ENCODE results near the gene HIPK3. TPM values are rescaled to one million over a fixed set of nuclear protein-coding genes. Genes with fewer than 3 reads are reported as not detected.

HIPK3 gene
- polyA plus RNA-seq, 1 donor (not counting 4 experiments of a cell fraction or from before 2014, with no cell fraction given) = 37.3 TPM

DNA sequence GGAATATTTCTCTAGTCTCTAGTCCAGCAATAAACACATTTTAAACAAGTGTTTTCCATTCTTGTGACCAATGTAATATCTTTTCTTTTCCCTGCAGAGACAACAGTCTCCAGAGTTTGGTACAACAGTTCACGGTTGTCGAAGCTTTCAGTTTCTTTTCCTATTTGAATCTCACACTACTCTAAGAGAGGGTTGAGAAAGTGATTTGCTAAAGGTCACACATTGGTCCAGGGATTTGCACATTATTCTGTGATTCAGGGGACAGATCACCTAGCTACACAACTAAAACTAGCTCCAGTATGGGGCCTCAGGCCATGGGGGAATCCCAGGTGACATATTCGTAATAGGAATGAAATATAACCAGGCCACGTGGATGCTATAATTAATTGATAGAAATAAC lies 132.5 kb downstream of the HIPK3 start:
- H3K9me3 ChIP-seq (ENCODE audit: control insufficient read depth, low read depth, low read length) = no peaks in the 10 kb centered on the region
- no peaks in the 10 kb centered on the region for H3K9me1 ChIP-seq (ENCODE audit: control insufficient read depth, extremely low read depth, insufficient read depth, low read length)
- FAIRE-seq = no peak
- no peaks in the 10 kb centered on the region for H3K36me3 ChIP-seq (ENCODE audit: control insufficient read depth in 2 of 2, extremely low read depth in 1 of 2, insufficient read depth in 2 of 2, low read length in 2 of 2)
- no peak overlapping the region for H3K9ac ChIP-seq (ENCODE audit: control insufficient read depth, extremely low read depth, insufficient read depth, low read length)
- dilution Hi-C loops (cut with MboI; ENCODE audit: extremely low pct_ligation_motif_present, low sequenced_read_pairs) = no loop called here
- peaks cover 1% of the 10 kb centered on the region for H3K79me2 ChIP-seq (ENCODE audit: control insufficient read depth, insufficient read depth, low read length)
- no peaks in the 10 kb centered on the region for H4K20me1 ChIP-seq (ENCODE audit: control insufficient read depth, extremely low read depth, insufficient read depth, low read length)
- H2AFZ ChIP-seq (ENCODE audit: control insufficient read depth, low read length) = no peak overlapping the region
- no peaks in the 10 kb centered on the region for H3K27me3 ChIP-seq (ENCODE audit: control insufficient read depth, extremely low read depth, insufficient read depth, low read length)
- TF ChIP-seq, protein P1, sequence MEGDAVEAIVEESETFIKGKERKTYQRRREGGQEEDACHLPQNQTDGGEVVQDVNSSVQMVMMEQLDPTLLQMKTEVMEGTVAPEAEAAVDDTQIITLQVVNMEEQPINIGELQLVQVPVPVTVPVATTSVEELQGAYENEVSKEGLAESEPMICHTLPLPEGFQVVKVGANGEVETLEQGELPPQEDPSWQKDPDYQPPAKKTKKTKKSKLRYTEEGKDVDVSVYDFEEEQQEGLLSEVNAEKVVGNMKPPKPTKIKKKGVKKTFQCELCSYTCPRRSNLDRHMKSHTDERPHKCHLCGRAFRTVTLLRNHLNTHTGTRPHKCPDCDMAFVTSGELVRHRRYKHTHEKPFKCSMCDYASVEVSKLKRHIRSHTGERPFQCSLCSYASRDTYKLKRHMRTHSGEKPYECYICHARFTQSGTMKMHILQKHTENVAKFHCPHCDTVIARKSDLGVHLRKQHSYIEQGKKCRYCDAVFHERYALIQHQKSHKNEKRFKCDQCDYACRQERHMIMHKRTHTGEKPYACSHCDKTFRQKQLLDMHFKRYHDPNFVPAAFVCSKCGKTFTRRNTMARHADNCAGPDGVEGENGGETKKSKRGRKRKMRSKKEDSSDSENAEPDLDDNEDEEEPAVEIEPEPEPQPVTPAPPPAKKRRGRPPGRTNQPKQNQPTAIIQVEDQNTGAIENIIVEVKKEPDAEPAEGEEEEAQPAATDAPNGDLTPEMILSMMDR (optimal IDR thresholded peaks at IDR 0.05 in 1 of 3, IDR thresholded peaks at IDR 0.05 in 1 of 3, conservative IDR thresholded peaks at IDR 0.05 in 1 of 3; ENCODE audit: extremely low read depth in 1 of 3, insufficient read depth in 2 of 3, low read length in 3 of 3) = no peak
- TF ChIP-seq EZH2 (IDR thresholded peaks at IDR 0.05; ENCODE audit: low read length) = no peak
- H3K27ac ChIP-seq (ENCODE audit: control insufficient read depth, insufficient read depth, low read length) = no peak overlapping the region
- H3K4me2 ChIP-seq (ENCODE audit: control insufficient read depth, extremely low read depth, insufficient read depth, low read depth, low read length) = no peak overlapping the region
- H3K4me1 ChIP-seq (ENCODE audit: control insufficient read depth, extremely low read depth, insufficient read depth, low read length) = no peaks in the 10 kb centered on the region
- no peak overlapping the region for H3K4me3 ChIP-seq (ENCODE audit: control insufficient read depth in 2 of 3, extremely low read depth in 1 of 3, insufficient read depth in 2 of 3, low read depth in 1 of 3, low read length in 3 of 3)
- no peak for DNase-seq (ENCODE audit: low read depth, low spot score)

DNA sequence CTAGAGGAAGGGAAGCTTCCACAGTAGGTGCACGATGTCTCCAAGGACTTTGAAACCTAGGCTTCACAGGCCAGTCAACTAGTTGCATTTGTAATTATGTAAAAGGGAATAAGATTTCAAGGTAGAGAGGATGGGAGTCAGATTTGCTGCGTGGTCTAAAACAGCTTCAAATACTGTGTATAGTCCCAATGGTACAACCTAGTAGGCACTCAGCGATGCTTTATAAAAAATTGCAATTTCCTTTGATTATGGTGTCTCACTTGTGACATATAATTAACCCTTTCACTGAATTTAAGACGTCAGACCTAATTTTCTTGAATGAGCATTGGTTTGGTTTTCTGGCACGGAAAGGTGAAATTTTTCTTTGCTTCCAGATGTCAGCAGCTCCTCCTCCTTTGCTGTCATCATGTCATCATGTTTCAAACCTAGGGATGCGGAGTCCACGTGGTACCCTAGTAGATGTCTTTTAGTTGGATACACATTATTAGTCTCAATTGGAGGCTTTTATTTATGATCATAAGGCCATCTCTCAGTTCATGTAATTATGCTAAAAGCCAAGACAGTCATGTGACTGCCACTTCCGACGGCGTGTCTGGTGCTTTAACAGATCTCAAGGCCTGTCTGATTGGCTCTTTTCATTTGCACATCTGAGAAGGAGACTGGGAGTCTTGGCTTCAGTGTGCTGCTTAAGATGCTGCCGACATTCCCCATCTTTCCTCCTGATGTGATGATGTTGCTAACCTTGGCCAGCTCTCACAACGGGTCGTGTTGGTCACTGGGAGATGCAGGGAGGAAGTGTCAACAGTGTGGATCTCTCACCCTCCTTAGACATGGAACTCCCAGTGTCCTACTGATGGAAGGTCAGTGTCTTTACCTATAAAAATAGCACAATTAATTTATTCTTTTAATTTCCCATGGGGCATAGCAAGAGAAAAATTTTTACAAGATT lies 134.0 kb downstream of the HIPK3 start:
- DNase-seq (ENCODE audit: low read depth, low spot score) (no peak), FAIRE-seq (no peak)
- no peak overlapping the region for H2AFZ ChIP-seq (ENCODE audit: control insufficient read depth, low read length)
- H3K27me3 ChIP-seq (ENCODE audit: control insufficient read depth, extremely low read depth, insufficient read depth, low read length) = no peaks in the 10 kb centered on the region
- no peaks in the 10 kb centered on the region for H3K4me1 ChIP-seq (ENCODE audit: control insufficient read depth, extremely low read depth, insufficient read depth, low read length)
- H3K4me3 ChIP-seq (ENCODE audit: control insufficient read depth in 2 of 3, extremely low read depth in 1 of 3, insufficient read depth in 2 of 3, low read depth in 1 of 3, low read length in 3 of 3) = no peak overlapping the region
- H3K4me2 ChIP-seq (ENCODE audit: control insufficient read depth, extremely low read depth, insufficient read depth, low read depth, low read length) = no peak overlapping the region
- no peak overlapping the region for H3K27ac ChIP-seq (ENCODE audit: control insufficient read depth, insufficient read depth, low read length)
- dilution Hi-C loops (cut with MboI; ENCODE audit: extremely low pct_ligation_motif_present, low sequenced_read_pairs) = no loop called here
- TF ChIP-seq, protein P1 (optimal IDR thresholded peaks at IDR 0.05 in 1 of 3, IDR thresholded peaks at IDR 0.05 in 1 of 3, conservative IDR thresholded peaks at IDR 0.05 in 1 of 3; ENCODE audit: extremely low read depth in 1 of 3, insufficient read depth in 2 of 3, low read length in 3 of 3) = no peak
- TF ChIP-seq EZH2 (IDR thresholded peaks at IDR 0.05; ENCODE audit: low read length) = no peak
- H3K79me2 ChIP-seq (ENCODE audit: control insufficient read depth, insufficient read depth, low read length) = no peaks in the 10 kb centered on the region
- no peak overlapping the region for H3K9ac ChIP-seq (ENCODE audit: control insufficient read depth, extremely low read depth, insufficient read depth, low read length)
- no peaks in the 10 kb centered on the region for H4K20me1 ChIP-seq (ENCODE audit: control insufficient read depth, extremely low read depth, insufficient read depth, low read length)
- no peaks in the 10 kb centered on the region for H3K9me3 ChIP-seq (ENCODE audit: control insufficient read depth, low read depth, low read length)
- H3K36me3 ChIP-seq (ENCODE audit: control insufficient read depth in 2 of 2, extremely low read depth in 1 of 2, insufficient read depth in 2 of 2, low read length in 2 of 2) = no peaks in the 10 kb centered on the region
- no peaks in the 10 kb centered on the region for H3K9me1 ChIP-seq (ENCODE audit: control insufficient read depth, extremely low read depth, insufficient read depth, low read length)

All from keratinocyte (primary cell).